Endometrial microvascular endothelial cells (primary cell): ENCODE results near the gene KLC1. TPM values are rescaled to one million over a fixed set of nuclear protein-coding genes. Genes with fewer than 3 reads are reported as not detected.

Experiments
- total RNA-seq: library from RNA; depleted of rRNA; stranded (reverse); fragments of >200 nt; gene quantifications from one replicate; pipeline ENCODE4 v1.2.3, GENCODE V29; 2015; ENCODE audit errors: inconsistent ontology term

Gene KLC1
- total RNA-seq, 1 donor from 2014 or later: 135 TPM

Other genes with a start within 250 kb of the KLC1 start
- 61.6 TPM for gene MARK3, start 243.8 kb upstream of the KLC1 start, total RNA-seq
- gene CKB, start 106.4 kb upstream of the KLC1 start, total RNA-seq: not detected
- 10.3 TPM for gene TRMT61A, start 100.0 kb upstream of the KLC1 start, total RNA-seq
- gene BAG5, start 66.6 kb upstream of the KLC1 start, total RNA-seq: 16.4 TPM
- gene COA8, start 66.3 kb upstream of the KLC1 start, total RNA-seq: 28.1 TPM
- gene XRCC3, start 86.2 kb downstream of the KLC1 start, total RNA-seq: 25.3 TPM
- gene ZFYVE21, start 86.6 kb downstream of the KLC1 start, total RNA-seq: 67.1 TPM
- gene PPP1R13B, start 218.4 kb downstream of the KLC1 start, total RNA-seq: 13.1 TPM